ENCODE data around the gene NBPF1.
"Not testable (repeated sequence)": the region's sequence is repeated elsewhere in the genome, so short reads cannot be mapped to it uniquely, and the experiment has no call there.

Gene NBPF1

DNA sequence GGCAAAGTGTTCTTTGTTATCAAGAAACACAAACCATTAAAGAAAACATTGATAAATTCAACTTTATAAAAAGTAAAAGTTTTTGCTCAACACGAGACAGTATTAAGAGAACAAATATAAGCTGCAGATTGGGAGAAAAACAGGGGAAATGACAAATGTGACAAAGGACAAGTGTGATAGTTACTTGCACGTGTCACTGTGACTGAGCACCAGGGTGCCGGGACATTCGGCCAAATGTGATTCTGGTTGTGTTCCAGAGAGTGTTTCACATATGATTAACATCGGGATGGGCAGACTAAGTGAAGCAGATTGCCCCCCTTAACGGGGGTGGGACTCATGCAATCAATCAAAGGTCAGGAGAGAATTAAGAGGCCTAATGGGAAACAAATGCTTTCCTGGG is 52.9 kb downstream of the NBPF1 start:
- not testable (repeated sequence) for H3K18ac ChIP-seq (ENCODE audit: low read length); H3K27me3 ChIP-seq (ENCODE audit: control insufficient read depth in 3 of 3, insufficient read depth in 3 of 3, low read depth in 1 of 3, low read length in 3 of 3); H3K79me1 ChIP-seq (ENCODE audit: low read depth, low read length); H2BK15ac ChIP-seq (ENCODE audit: low read length); H3K14ac ChIP-seq (ENCODE audit: low read length); H3K4ac ChIP-seq (ENCODE audit: low read length); H2AK5ac ChIP-seq (ENCODE audit: low read depth, low read length); H3K9me3 ChIP-seq (replicated peaks in 1 of 2; ENCODE audit: control insufficient read depth in 2 of 2, insufficient read depth in 1 of 2, low read depth in 1 of 2, low read length in 2 of 2); DNase-seq (ENCODE audit: low spot score); H4K91ac ChIP-seq (ENCODE audit: low read depth, low read length, poor library complexity); H3K27ac ChIP-seq (replicated peaks; ENCODE audit: low read length); H2BK5ac ChIP-seq (ENCODE audit: low read length); H4K8ac ChIP-seq (ENCODE audit: low read depth, low read length); H3K9ac ChIP-seq (ENCODE audit: low read depth, low read length, poor library complexity); H3K4me2 ChIP-seq (ENCODE audit: insufficient read depth, low read length, poor library complexity, severe bottlenecking); H3K23ac ChIP-seq (ENCODE audit: low read depth, low read length, poor library complexity); H2BK12ac ChIP-seq (ENCODE audit: low read length); H3K4me1 ChIP-seq (ENCODE audit: control insufficient read depth in 2 of 2, insufficient read depth in 1 of 2, low read depth in 1 of 2, low read length in 2 of 2); H2AFZ ChIP-seq (ENCODE audit: low read length); H3K36me3 ChIP-seq (replicated peaks in 1 of 2; ENCODE audit: control insufficient read depth in 2 of 2, insufficient read depth in 2 of 2, low read length in 2 of 2); H2BK120ac ChIP-seq (ENCODE audit: low read depth, low read length); H3K4me3 ChIP-seq (ENCODE audit: low read length in 2 of 2)
- no CpG with 5 or more reads among the region's 6 CpGs for WGBS, 2 donors (ENCODE audit: extremely low coverage in 2 of 2, insufficient read length in 2 of 2, insufficient replicate concordance in 1 of 2)

GRCh38 chr1:16559688-16560087 is 53.7 kb downstream of the NBPF1 start:
- not testable (repeated sequence) for H3K79me1 ChIP-seq (ENCODE audit: low read depth, low read length); H4K8ac ChIP-seq (ENCODE audit: low read depth, low read length); H3K36me3 ChIP-seq (replicated peaks in 1 of 2; ENCODE audit: control insufficient read depth in 2 of 2, insufficient read depth in 2 of 2, low read length in 2 of 2); H2BK12ac ChIP-seq (ENCODE audit: low read length); H3K27me3 ChIP-seq (ENCODE audit: control insufficient read depth in 3 of 3, insufficient read depth in 3 of 3, low read depth in 1 of 3, low read length in 3 of 3); H2AFZ ChIP-seq (ENCODE audit: low read length); H3K4me2 ChIP-seq (ENCODE audit: insufficient read depth, low read length, poor library complexity, severe bottlenecking); H3K23ac ChIP-seq (ENCODE audit: low read depth, low read length, poor library complexity); H3K4me1 ChIP-seq (ENCODE audit: control insufficient read depth in 2 of 2, insufficient read depth in 1 of 2, low read depth in 1 of 2, low read length in 2 of 2); DNase-seq (ENCODE audit: low spot score); H3K18ac ChIP-seq (ENCODE audit: low read length); H3K4me3 ChIP-seq (ENCODE audit: low read length in 2 of 2); H2BK5ac ChIP-seq (ENCODE audit: low read length); H3K9me3 ChIP-seq (replicated peaks in 1 of 2; ENCODE audit: control insufficient read depth in 2 of 2, insufficient read depth in 1 of 2, low read depth in 1 of 2, low read length in 2 of 2); H3K4ac ChIP-seq (ENCODE audit: low read length); H3K9ac ChIP-seq (ENCODE audit: low read depth, low read length, poor library complexity); H2BK15ac ChIP-seq (ENCODE audit: low read length); H3K27ac ChIP-seq (replicated peaks; ENCODE audit: low read length); H3K14ac ChIP-seq (ENCODE audit: low read length); H4K91ac ChIP-seq (ENCODE audit: low read depth, low read length, poor library complexity); H2AK5ac ChIP-seq (ENCODE audit: low read depth, low read length); H2BK120ac ChIP-seq (ENCODE audit: low read depth, low read length)
- WGBS, 2 donors (ENCODE audit: extremely low coverage in 2 of 2, insufficient read length in 2 of 2, insufficient replicate concordance in 1 of 2) = no CpG with 5 or more reads among the region's 5 CpGs

- no CpG with 5 or more reads among the region's 3 CpGs for WGBS, 2 donors (ENCODE audit: extremely low coverage in 2 of 2, insufficient read length in 2 of 2, insufficient replicate concordance in 1 of 2)
- not testable (repeated sequence) for H2BK5ac ChIP-seq (ENCODE audit: low read length); H3K4me1 ChIP-seq (ENCODE audit: control insufficient read depth in 2 of 2, insufficient read depth in 1 of 2, low read depth in 1 of 2, low read length in 2 of 2)
Measured at GRCh38 chr1:16557034-16557433, 56.3 kb downstream of the NBPF1 start.

GRCh38 chr1:16553244-16553643 is 60.1 kb downstream of the NBPF1 start:
- not testable (repeated sequence) for DNase-seq (ENCODE audit: low spot score); H3K4ac ChIP-seq (ENCODE audit: low read length); H2AFZ ChIP-seq (ENCODE audit: low read length); H3K36me3 ChIP-seq (replicated peaks in 1 of 2; ENCODE audit: control insufficient read depth in 2 of 2, insufficient read depth in 2 of 2, low read length in 2 of 2); H3K4me2 ChIP-seq (ENCODE audit: insufficient read depth, low read length, poor library complexity, severe bottlenecking); H4K8ac ChIP-seq (ENCODE audit: low read depth, low read length); H3K9ac ChIP-seq (ENCODE audit: low read depth, low read length, poor library complexity); H3K27ac ChIP-seq (replicated peaks; ENCODE audit: low read length); H3K9me3 ChIP-seq (replicated peaks in 1 of 2; ENCODE audit: control insufficient read depth in 2 of 2, insufficient read depth in 1 of 2, low read depth in 1 of 2, low read length in 2 of 2); H3K4me1 ChIP-seq (ENCODE audit: control insufficient read depth in 2 of 2, insufficient read depth in 1 of 2, low read depth in 1 of 2, low read length in 2 of 2); H2BK5ac ChIP-seq (ENCODE audit: low read length); H2BK12ac ChIP-seq (ENCODE audit: low read length); H2BK15ac ChIP-seq (ENCODE audit: low read length); H3K18ac ChIP-seq (ENCODE audit: low read length); H3K4me3 ChIP-seq (ENCODE audit: low read length in 2 of 2); H3K79me1 ChIP-seq (ENCODE audit: low read depth, low read length); H2AK5ac ChIP-seq (ENCODE audit: low read depth, low read length); H3K23ac ChIP-seq (ENCODE audit: low read depth, low read length, poor library complexity); H2BK120ac ChIP-seq (ENCODE audit: low read depth, low read length); H4K91ac ChIP-seq (ENCODE audit: low read depth, low read length, poor library complexity); H3K14ac ChIP-seq (ENCODE audit: low read length); H3K27me3 ChIP-seq (ENCODE audit: control insufficient read depth in 3 of 3, insufficient read depth in 3 of 3, low read depth in 1 of 3, low read length in 3 of 3)
- no CpG with 5 or more reads among the region's 11 CpGs for WGBS, 2 donors (ENCODE audit: extremely low coverage in 2 of 2, insufficient read length in 2 of 2, insufficient replicate concordance in 1 of 2)

More at GRCh38 chr1:16557034-16557433, 56.3 kb downstream of the NBPF1 start:
- H3K36me3 ChIP-seq (replicated peaks in 1 of 2; ENCODE audit: control insufficient read depth in 2 of 2, insufficient read depth in 2 of 2, low read length in 2 of 2); H2BK15ac ChIP-seq (ENCODE audit: low read length); H2AFZ ChIP-seq (ENCODE audit: low read length); H3K23ac ChIP-seq (ENCODE audit: low read depth, low read length, poor library complexity); H2AK5ac ChIP-seq (ENCODE audit: low read depth, low read length); H3K9me3 ChIP-seq (replicated peaks in 1 of 2; ENCODE audit: control insufficient read depth in 2 of 2, insufficient read depth in 1 of 2, low read depth in 1 of 2, low read length in 2 of 2); H3K27ac ChIP-seq (replicated peaks; ENCODE audit: low read length); H3K18ac ChIP-seq (ENCODE audit: low read length); H3K4me3 ChIP-seq (ENCODE audit: low read length in 2 of 2); H3K4me2 ChIP-seq (ENCODE audit: insufficient read depth, low read length, poor library complexity, severe bottlenecking); H3K27me3 ChIP-seq (ENCODE audit: control insufficient read depth in 3 of 3, insufficient read depth in 3 of 3, low read depth in 1 of 3, low read length in 3 of 3); H4K8ac ChIP-seq (ENCODE audit: low read depth, low read length); H2BK12ac ChIP-seq (ENCODE audit: low read length); H3K9ac ChIP-seq (ENCODE audit: low read depth, low read length, poor library complexity); DNase-seq (ENCODE audit: low spot score); H3K79me1 ChIP-seq (ENCODE audit: low read depth, low read length); H3K14ac ChIP-seq (ENCODE audit: low read length); H3K4ac ChIP-seq (ENCODE audit: low read length); H2BK120ac ChIP-seq (ENCODE audit: low read depth, low read length); H4K91ac ChIP-seq (ENCODE audit: low read depth, low read length, poor library complexity): not testable (repeated sequence)

Measured in neuronal stem cell (in vitro differentiated cells).